Astrocyte (in vitro differentiated cells and primary cell): ENCODE results near the gene GPRIN1. TPM values are rescaled to one million over a fixed set of nuclear protein-coding genes. Genes with fewer than 3 reads are reported as not detected.

Experiments used
- DNase-seq: peaks from one replicate; pipeline ENCODE4 v3.0.0-alpha.2; 2010; ENCODE audit warnings: low read depth
- FAIRE-seq: peaks from 2 replicates; lab custom pipeline; 2011; peaks lifted over from hg19 to GRCh38; lab: Jason Lieb, UNC
- H2AFZ ChIP-seq: 2 replicates; pipeline ENCODE4 v1.6.0; 2012; ENCODE audit warnings: low read depth, low read length, inconsistent platforms
- H3K27ac ChIP-seq: 2 replicates; pipeline ENCODE4 v1.5.1; 2011; ENCODE audit warnings: low read depth, low read length, inconsistent platforms
- H3K27me3 ChIP-seq: 2 replicates; pipeline ENCODE4 v1.6.0; 2011; ENCODE audit warnings: low read length, inconsistent platforms; ENCODE audit not compliant: insufficient read depth
- H3K36me3 ChIP-seq: 2 replicates; pipeline ENCODE4 v1.5.1; 2011; ENCODE audit warnings: low read length, inconsistent platforms; ENCODE audit not compliant: insufficient read depth
- H3K4me1 ChIP-seq: 2 replicates; pipeline ENCODE4 v1.5.1; 2011; ENCODE audit warnings: low read length, inconsistent platforms; ENCODE audit not compliant: insufficient read depth
- H3K4me2 ChIP-seq: 2 replicates; pipeline ENCODE4 v1.6.0; 2012; ENCODE audit warnings: low read length, inconsistent platforms
- H3K4me3 ChIP-seq: 2 replicates; pipeline ENCODE4 v1.5.1; 2011; ENCODE audit warnings: low read depth, mild to moderate bottlenecking, low read length, inconsistent platforms; ENCODE audit not compliant: insufficient read depth
- H3K79me2 ChIP-seq: 2 replicates; pipeline ENCODE4 v1.6.0; 2012; ENCODE audit warnings: mild to moderate bottlenecking, low read length, inconsistent platforms; ENCODE audit not compliant: insufficient read depth
- H3K9ac ChIP-seq: 2 replicates; pipeline ENCODE4 v1.6.0; 2012; ENCODE audit warnings: mild to moderate bottlenecking, low read length, inconsistent platforms
- H3K9me3 ChIP-seq: 2 replicates; pipeline ENCODE4 v1.5.1; 2012; ENCODE audit warnings: low read depth, mild to moderate bottlenecking, low read length, inconsistent platforms; ENCODE audit not compliant: insufficient read depth
- H4K20me1 ChIP-seq: 2 replicates; pipeline ENCODE4 v1.6.0; 2012; ENCODE audit warnings: low read length, inconsistent platforms; ENCODE audit not compliant: insufficient read depth
- H3K27ac Mint-ChIP-seq: one replicate; pipeline ENCODE4 v1.8.0; 2021; ENCODE audit warnings: mild to moderate bottlenecking, mixed read lengths; ENCODE audit not compliant: unreplicated experiment
- H3K27me3 Mint-ChIP-seq: one replicate; pipeline ENCODE4 v1.8.0; 2021; ENCODE audit warnings: low read depth, mixed read lengths; ENCODE audit not compliant: unreplicated experiment
- H3K36me3 Mint-ChIP-seq: one replicate; pipeline ENCODE4 v1.8.0; 2021; ENCODE audit warnings: low read depth, mixed read lengths; ENCODE audit not compliant: unreplicated experiment
- H3K4me1 Mint-ChIP-seq: one replicate; pipeline ENCODE4 v1.8.0; 2021; ENCODE audit warnings: low read depth, mixed read lengths; ENCODE audit not compliant: unreplicated experiment
- H3K4me3 Mint-ChIP-seq: one replicate; pipeline ENCODE4 v1.8.0; 2021; ENCODE audit warnings: mild to moderate bottlenecking, moderate library complexity, mixed read lengths; ENCODE audit not compliant: unreplicated experiment
- H3K9me3 Mint-ChIP-seq: one replicate; pipeline ENCODE4 v1.8.0; 2021; ENCODE audit warnings: mild to moderate bottlenecking, mixed read lengths; ENCODE audit not compliant: unreplicated experiment
- EZH2 ChIP-seq: IDR thresholded peaks from 2 replicates; pipeline ENCODE4 v1.6.1; 2012; ENCODE audit warnings: mild to moderate bottlenecking, low read length, inconsistent platforms; ENCODE audit not compliant: insufficient read depth
- total RNA-seq: library from RNA; stranded (reverse); gene quantifications from 2 replicates; pipeline ENCODE4 v1.2.1, GENCODE V29; 2021
- TF ChIP-seq, protein P1 (sequence below): IDR thresholded peaks from 2 replicates; pipeline ENCODE4 v1.5.1; 2011; ENCODE audit warnings: low read depth, mild to moderate bottlenecking, inconsistent platforms, low read length, moderate library complexity; ENCODE audit not compliant: insufficient read depth

GPRIN1 gene
- total RNA-seq, 1 donor from 2014 or later: 6.8 TPM

DNA sequence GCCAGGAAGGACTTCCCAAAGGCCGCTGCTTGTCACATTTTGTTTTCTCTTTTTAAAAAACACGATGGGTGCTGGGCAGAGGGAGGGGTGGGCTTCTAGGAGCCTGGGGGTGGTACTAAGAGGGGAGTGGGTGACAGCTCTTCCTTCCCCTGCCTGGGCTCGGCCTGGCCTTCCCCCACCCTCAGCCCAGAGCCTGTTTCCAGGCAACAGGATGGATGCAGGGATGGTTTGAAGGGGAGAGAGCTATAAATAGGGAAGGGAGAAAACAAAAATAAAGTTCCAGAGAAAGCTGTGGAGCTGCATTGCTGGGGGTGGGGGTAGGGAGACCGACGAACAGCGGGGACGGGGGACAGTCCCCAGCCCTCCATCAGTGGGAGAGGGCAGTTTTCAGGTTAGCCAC lies 6.6 kb upstream of the GPRIN1 start:
- Histone ChIP-seq H4K20me1 (no peaks in the 10 kb centered on the region), H2AFZ (no peak overlapping the region), H3K27ac (no peak overlapping the region), H3K27me3 (peaks cover 14% of the 10 kb centered on the region), H3K4me1 (peaks cover 50% of the 10 kb centered on the region), H3K9me3 (no peaks in the 10 kb centered on the region), H3K9ac (no peak overlapping the region), H3K79me2 (no peaks in the 10 kb centered on the region), H3K4me3 (no peak overlapping the region), H3K4me2 (no peak overlapping the region), H3K36me3 (no peaks in the 10 kb centered on the region)
- Mint-ChIP-seq H3K4me3 (no peak overlapping the region), H3K36me3 (no peaks in the 10 kb centered on the region), H3K9me3 (peaks cover 4% of the 10 kb centered on the region), H3K4me1 (peaks cover 51% of the 10 kb centered on the region), H3K27ac (no peak overlapping the region), H3K27me3 (peaks cover 16% of the 10 kb centered on the region)
- TF ChIP-seq, protein P1, sequence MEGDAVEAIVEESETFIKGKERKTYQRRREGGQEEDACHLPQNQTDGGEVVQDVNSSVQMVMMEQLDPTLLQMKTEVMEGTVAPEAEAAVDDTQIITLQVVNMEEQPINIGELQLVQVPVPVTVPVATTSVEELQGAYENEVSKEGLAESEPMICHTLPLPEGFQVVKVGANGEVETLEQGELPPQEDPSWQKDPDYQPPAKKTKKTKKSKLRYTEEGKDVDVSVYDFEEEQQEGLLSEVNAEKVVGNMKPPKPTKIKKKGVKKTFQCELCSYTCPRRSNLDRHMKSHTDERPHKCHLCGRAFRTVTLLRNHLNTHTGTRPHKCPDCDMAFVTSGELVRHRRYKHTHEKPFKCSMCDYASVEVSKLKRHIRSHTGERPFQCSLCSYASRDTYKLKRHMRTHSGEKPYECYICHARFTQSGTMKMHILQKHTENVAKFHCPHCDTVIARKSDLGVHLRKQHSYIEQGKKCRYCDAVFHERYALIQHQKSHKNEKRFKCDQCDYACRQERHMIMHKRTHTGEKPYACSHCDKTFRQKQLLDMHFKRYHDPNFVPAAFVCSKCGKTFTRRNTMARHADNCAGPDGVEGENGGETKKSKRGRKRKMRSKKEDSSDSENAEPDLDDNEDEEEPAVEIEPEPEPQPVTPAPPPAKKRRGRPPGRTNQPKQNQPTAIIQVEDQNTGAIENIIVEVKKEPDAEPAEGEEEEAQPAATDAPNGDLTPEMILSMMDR: no peak
- TF ChIP-seq EZH2: no peak
- FAIRE-seq (no peak), DNase-seq (no peak)

DNA sequence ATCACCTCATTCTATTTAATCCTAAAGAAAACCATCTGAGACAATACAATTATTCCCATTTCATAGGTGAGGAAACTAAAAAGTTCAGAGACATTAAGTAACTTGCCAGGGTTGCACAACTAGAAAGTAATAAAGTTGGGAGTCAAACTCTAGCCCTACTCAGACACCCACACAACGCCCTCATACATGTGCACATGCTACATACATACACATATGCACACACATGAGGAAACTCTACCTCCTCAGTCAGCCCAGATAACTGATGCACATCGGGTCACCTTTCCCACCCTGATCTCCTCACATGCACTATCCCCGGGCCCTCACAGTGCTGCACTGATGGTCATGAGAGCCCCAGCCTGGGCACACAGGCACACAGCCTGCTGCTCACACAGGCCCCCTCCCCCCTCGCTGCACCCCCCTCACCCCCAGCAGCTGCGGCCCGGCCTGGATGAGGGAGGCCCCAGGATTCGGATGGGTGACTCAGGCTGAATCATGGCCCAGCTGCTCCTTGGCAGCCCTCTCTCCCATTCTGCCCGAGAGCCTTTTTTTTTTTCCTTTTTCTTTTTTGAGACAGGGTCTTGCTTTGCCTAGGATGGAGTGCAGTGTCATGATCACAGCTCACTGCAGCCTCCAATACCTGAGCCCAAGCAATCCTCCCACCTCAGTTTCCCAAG lies 5.0 kb upstream of the GPRIN1 start:
- Mint-ChIP-seq H3K27ac (no peak overlapping the region), H3K27me3 (peaks cover 10% of the 10 kb centered on the region), H3K4me1 (peaks cover 43% of the 10 kb centered on the region), H3K9me3 (no peaks in the 10 kb centered on the region), H3K36me3 (no peaks in the 10 kb centered on the region), H3K4me3 (peak overlapping the region; percentile 13)
- Histone ChIP-seq H3K4me2 (peak overlapping the region; percentile 72), H3K4me3 (no peak overlapping the region), H3K27me3 (peaks cover 5% of the 10 kb centered on the region), H3K4me1 (peaks cover 37% of the 10 kb centered on the region), H3K36me3 (no peaks in the 10 kb centered on the region), H2AFZ (no peak overlapping the region), H3K79me2 (no peaks in the 10 kb centered on the region), H3K27ac (no peak overlapping the region), H4K20me1 (no peaks in the 10 kb centered on the region), H3K9me3 (no peaks in the 10 kb centered on the region), H3K9ac (no peak overlapping the region)
- FAIRE-seq (no peak), DNase-seq (peak; percentile 59)
- TF ChIP-seq EZH2: no peak
- TF ChIP-seq, protein P1: no peak

- peaks cover 12% of the 10 kb centered on the region for H3K27me3 Mint-ChIP-seq
Measured at GRCh38 chr5:176612855-176613254, 2.9 kb upstream of the GPRIN1 start.

More at GRCh38 chr5:176612855-176613254, 2.9 kb upstream of the GPRIN1 start:
- no peak overlapping the region for H3K4me3 Mint-ChIP-seq
- no peak overlapping the region for H3K27ac Mint-ChIP-seq
- H3K9me3 ChIP-seq: no peaks in the 10 kb centered on the region
- H3K4me2 ChIP-seq: no peak overlapping the region
- no peaks in the 10 kb centered on the region for H3K9me3 Mint-ChIP-seq
- H2AFZ ChIP-seq: no peak overlapping the region
- peaks cover 9% of the 10 kb centered on the region for H3K79me2 ChIP-seq
- no peak for FAIRE-seq
- no peak overlapping the region for H3K4me3 ChIP-seq
- H3K27ac ChIP-seq: no peak overlapping the region
- no peak overlapping the region for H3K9ac ChIP-seq
- H3K36me3 ChIP-seq: no peaks in the 10 kb centered on the region
- H3K27me3 ChIP-seq: no peaks in the 10 kb centered on the region
- peaks cover 31% of the 10 kb centered on the region for H3K4me1 ChIP-seq
- no peaks in the 10 kb centered on the region for H3K36me3 Mint-ChIP-seq
- H4K20me1 ChIP-seq: peaks cover 15% of the 10 kb centered on the region
- peaks cover 45% of the 10 kb centered on the region for H3K4me1 Mint-ChIP-seq
- DNase-seq: no peak
- no peak for TF ChIP-seq EZH2
- TF ChIP-seq, protein P1: no peak
